Fibroblast of villous mesenchyme (primary cell): ENCODE data around the gene KCNJ10. TPM values are rescaled to one million over a fixed set of nuclear protein-coding genes. Genes with fewer than 3 reads are reported as not detected.
A peak's percentile ranks its signal among the peaks of the same experiment; 100 is the strongest.

Experiments
- DNase-seq: peaks from one replicate; pipeline ENCODE4 v3.0.0-alpha.2; 2010; ENCODE audit warnings: low read depth
- H3K4me3 ChIP-seq: 2 replicates; pipeline ENCODE4 v1.5.1; 2011; ENCODE audit warnings: low read depth, mild to moderate bottlenecking, low read length
- CTCF ChIP-seq: IDR thresholded peaks from 2 replicates; pipeline ENCODE4 v1.5.1; 2012; ENCODE audit warnings: low read depth, mild to moderate bottlenecking, low read length; ENCODE audit not compliant: insufficient read depth
- total RNA-seq: library from RNA; depleted of rRNA; stranded (reverse); fragments of >200 nt; gene quantifications from 2 replicates; pipeline ENCODE4 v1.2.3, GENCODE V29; 2012

KCNJ10 gene
- total RNA-seq, 1 donor = not detected

- H3K4me3 ChIP-seq = no peak overlapping the region
- no peak for DNase-seq
- TF ChIP-seq CTCF = no peak
Observed at GRCh38 chr1:159961636-159962035, 108.3 kb downstream of the KCNJ10 start.

GRCh38 chr1:159960721-159961381 lies 109.1 kb downstream of the KCNJ10 start:
- peak; percentile 36 for DNase-seq
- TF ChIP-seq CTCF = no peak
- no peak overlapping the region for H3K4me3 ChIP-seq

DNA sequence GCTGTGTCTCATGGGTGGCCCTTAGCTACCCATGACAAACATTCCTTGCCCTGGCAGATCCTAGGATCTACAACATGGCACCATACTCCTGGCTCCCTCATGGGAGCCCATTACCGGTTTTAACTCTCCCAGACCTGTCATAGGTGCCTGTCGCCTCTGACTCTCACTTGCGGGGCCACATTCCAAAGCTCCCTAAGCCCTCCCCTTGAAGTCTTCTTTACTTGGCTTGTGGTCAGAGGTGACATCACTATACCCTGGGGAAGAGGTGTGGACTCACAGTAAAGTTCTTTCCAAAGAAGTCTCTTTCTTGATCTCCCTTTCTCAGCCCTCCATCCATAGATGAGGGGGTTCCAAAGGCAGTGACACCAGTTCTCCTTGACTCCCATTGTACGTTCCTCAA lies 110.5 kb downstream of the KCNJ10 start:
- TF ChIP-seq CTCF = no peak
- no peak overlapping the region for H3K4me3 ChIP-seq
- DNase-seq = no peak

GRCh38 chr1:159958719-159959380 lies 111.1 kb downstream of the KCNJ10 start:
- no peak for DNase-seq
- no peak for TF ChIP-seq CTCF
- no peak overlapping the region for H3K4me3 ChIP-seq

GRCh38 chr1:159957824-159958268 lies 112.1 kb downstream of the KCNJ10 start:
- H3K4me3 ChIP-seq = no peak overlapping the region
- no peak for DNase-seq
- no peak for TF ChIP-seq CTCF

DNA sequence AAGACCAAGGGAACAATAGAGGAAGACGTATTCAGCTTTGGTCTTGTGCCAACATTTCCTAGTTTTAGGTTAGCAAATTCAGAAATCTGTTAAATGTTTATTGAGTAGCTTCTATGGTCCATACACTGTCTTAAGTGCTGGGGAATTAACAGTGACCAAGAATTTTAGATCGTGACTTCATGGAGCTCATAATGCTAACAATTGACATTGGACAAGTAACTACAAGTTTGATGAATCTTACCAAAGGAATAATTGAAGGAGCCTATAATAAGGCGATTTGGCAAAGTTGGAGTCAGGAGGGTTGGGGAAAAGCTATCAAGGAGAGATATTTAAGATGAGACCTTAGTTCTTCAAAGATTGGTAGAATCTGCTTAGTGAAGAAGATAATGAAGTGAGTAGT lies 114.5 kb downstream of the KCNJ10 start:
- no peak for DNase-seq
- H3K4me3 ChIP-seq = no peak overlapping the region
- no peak for TF ChIP-seq CTCF
